ENCODE measurements around the gene SUGCT.

Gene SUGCT

DNA sequence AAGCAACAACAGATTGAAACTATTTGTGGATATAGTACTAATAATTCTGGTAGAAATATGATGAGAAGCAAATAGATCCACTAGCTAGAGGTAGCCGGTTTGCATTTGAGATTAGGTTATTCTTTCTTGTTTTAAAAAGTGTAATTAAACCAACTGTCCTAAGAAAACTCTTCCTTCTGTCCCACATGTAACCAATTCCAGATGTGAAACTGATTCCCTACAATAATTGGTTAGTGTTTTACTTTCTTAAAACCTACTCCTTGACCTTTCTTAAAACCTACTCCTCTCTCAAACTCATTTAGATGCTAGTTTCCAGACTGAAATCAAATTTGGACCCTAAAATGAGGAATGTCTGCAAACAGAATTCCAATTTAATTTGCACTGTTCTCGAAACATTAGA lies 521.5 kb downstream of the SUGCT start:
- no peak for DNase-seq

DNA sequence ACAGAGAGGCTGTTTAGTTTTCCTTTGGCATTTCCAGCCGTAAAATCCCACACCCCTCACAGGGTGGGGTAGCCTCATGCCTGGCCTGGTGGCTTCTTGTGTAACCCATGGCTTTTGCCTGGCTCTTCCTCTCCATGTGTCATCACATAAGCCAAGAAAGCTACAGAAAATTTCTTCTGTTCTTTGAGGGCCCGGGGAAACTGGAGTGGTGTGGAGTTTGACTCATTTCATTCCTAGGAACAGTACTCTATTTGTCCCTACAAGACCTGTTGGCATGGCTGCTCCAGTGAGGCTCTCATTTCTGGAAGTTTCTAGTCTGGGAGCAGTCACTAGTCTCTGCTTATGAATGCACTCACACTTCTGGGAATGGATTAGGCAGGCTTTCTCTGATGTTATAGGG lies 523.9 kb downstream of the SUGCT start:
- DNase-seq, result peak in 1 of 56 donors; percentile 9

DNA sequence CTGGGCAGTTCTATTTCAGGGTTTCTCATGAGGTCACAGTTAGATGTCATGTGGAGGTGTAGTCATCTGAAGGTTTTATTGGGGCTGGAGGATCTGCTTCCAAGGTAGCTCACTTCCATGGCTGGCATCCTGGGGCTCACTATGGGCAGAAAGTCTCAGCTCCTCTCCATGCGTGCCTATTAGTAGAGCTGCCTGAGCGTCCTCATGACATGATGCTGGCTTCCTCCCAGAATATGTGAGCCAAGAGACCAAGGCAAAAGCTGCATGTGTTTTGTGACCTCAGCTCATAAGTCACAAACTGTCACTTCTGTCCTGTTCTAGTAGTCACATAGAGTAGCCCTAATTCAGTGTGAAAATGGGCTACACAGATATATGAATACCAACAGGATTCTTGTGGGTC lies 524.4 kb downstream of the SUGCT start:
- DNase-seq, result peak in 1 of 56 donors; percentile 16

DNA sequence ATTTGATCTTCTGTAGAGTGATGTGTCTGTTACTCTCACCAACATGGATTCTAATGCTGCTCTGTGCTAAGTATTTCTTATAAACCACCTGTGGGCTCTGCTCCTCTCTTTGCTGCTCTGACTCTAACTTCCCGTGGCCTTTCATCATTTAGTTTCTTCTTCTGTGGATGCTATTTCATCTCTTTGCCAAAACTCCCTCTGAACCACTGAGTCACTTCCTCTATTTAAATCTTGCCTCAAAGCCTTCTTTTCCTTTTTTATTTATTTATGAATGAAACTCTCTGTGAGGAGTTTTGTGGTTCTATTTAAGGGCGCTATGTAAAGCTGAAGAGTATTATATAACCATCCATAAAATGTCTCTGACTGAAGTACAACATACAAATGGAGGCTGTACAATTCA lies 538.5 kb downstream of the SUGCT start:
- no peak for DNase-seq

DNA sequence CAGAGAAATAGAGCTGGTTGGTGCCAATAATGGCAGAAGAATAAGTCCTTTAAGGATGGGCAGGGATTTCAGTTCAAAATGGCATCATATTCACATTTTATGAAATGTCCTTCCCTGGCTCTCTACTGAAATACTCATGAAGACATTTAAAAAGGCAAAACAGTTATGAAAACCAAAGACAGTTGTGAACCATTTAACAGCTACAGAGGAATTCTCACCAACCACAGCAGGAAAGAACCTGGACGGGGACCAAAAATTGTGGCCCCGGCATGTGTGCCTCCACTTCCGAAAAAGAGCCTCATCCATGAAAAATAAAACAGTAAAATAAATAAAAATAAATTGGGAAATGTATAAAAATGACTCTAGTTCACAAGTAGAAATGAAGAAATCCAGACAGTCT lies 539.5 kb downstream of the SUGCT start:
- DNase-seq, result no peak

DNA sequence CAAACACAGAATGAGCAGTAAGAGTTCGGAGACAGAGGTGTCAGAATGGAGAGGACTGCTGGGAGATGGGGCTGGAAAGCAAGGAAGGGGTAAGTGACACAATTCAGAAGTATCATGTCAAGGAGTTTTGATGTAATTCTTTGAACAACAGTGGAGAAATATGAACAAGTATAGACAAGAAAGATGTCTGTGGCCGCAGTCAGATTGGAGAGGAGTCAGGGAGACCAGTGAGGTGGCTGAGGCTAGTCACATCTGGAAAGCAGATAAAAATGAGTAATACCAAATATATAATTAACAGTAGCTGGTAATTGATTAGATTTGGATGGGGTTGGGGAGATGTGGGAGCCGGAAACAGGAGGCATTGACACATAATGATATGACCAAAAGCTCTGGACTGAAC lies 540.9 kb downstream of the SUGCT start:
- no peak for DNase-seq

DNA sequence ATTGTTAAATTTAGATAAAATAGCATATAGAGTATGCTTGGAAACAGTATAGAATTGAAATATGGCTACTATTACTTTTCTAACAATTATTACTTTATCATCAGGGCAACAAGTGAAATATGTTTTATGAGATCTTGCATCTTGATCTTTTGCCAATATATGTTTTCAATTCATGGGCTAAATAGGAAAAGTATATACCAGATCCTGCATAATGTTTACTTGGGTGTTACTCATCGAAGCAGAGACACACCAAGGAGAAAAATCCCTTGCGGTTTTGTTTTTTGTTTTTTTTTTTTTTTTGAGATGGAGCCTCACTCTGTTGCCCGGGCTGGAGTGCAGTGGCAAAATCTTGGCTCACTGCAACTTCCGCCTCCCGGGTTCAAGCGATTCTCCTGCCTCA lies 541.4 kb downstream of the SUGCT start:
- DNase-seq, result no peak

DNA sequence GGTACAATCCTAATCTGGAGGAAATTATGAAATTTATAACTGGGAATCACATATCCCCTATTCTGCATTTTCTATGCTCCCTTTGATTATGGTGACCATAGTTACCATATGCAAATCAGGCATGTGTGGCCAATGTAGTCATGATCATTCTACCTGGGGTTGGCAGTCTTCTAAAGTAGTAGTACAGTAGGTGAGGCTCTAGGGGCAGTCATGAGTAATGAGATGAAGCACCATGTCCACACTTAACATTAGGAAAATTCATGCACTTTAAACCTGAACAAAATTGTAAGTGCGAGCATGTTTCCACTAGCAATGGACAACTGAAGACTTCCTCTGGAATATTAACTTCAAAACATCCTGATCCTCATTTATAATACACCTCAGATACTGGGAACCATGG lies 545.9 kb downstream of the SUGCT start:
- no peak for DNase-seq

DNA sequence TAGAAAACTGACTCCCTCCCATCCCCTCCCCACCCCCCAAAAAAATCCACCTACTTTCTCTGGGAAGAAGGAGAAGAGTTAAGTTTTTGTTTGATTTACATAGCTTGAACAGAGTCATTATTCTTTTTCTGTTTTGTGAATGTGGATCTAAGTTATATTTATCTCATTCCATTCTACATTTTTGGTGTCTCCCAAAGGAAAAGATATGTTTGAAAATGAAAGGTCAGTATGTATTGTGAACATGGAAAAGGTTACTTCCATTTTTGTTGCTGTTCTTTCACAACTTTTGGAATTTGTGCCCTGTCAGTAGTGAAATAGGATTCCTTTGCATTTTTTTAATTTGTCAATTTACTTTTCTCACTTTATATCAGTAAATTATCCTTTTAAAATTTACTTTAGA lies 547.9 kb downstream of the SUGCT start:
- no peak for DNase-seq

DNA sequence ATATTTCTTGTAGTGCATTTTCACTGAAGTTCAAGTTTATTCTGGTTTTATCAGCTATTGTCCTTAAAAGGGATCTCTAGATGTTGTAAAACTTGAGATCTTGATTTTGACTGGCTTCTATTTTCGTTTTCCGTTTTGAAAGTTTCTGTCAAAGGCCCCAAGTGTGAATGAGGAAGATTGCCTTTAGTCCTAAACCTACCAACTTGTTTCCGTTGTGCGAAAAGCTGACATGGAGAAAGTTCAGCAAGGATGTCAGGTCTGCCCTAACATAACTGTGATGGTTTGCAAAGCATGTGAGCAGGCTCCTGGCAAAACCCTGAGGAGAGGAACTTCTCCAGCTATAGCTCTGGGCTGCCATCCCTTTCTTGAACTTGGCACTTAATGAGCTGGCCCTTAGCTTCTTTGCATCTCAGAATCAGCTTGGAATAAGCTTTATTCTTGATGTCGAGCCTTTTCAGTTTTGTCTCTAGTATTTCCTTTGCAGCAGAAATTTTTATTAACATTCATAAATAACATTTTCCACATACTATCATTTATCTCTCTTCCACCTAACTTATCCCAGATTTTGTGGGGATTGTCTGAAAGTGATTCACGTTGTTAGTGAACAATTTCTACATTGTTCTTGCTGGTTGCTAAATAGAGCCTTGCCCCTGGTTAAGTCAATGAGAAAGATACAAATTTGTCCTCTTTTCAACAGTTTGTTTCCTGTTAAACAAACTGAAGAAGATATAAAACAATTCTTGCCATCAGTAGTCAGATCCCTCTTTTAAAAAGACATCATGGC lies 559.4 kb downstream of the SUGCT start:
- no peak for DNase-seq

DNA sequence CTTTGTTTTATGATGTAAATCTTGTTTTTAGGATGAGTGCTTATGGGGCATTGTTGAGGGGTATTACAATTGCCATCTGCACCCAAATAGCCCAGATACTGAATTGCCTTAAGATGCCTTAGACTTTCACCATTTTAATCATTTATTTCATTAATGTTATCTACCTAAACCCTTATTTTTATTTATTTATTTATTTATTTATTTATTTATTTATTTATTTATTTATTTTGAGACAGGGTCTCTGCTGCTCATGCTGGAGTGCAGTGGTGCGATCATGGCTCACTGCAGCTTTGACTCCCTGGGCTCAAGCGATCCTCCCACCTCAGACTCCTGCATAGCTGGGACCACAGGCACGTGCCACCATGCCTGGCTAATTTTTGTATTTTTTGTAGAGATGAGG lies 560.2 kb downstream of the SUGCT start:
- DNase-seq, result no peak

DNA sequence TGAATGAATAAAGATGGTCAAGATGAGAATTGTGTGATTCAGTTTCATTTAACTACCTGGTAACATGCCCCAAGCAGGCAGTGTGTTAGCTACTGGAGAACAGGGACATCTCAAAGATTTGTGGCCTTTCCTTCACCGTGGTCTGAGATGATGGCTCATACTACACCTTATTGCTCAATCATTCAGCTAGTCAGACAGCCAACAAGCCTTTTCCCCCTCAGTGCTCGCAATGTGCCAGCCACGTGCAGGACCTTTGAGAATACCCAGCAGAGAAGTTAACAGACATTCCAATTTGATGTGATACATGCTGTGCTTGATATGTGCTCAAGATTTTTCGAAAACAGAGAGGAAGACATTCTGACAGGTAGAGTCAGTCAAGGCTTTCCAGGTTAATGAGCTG lies 562.8 kb downstream of the SUGCT start:
- DNase-seq, result no peak

DNA sequence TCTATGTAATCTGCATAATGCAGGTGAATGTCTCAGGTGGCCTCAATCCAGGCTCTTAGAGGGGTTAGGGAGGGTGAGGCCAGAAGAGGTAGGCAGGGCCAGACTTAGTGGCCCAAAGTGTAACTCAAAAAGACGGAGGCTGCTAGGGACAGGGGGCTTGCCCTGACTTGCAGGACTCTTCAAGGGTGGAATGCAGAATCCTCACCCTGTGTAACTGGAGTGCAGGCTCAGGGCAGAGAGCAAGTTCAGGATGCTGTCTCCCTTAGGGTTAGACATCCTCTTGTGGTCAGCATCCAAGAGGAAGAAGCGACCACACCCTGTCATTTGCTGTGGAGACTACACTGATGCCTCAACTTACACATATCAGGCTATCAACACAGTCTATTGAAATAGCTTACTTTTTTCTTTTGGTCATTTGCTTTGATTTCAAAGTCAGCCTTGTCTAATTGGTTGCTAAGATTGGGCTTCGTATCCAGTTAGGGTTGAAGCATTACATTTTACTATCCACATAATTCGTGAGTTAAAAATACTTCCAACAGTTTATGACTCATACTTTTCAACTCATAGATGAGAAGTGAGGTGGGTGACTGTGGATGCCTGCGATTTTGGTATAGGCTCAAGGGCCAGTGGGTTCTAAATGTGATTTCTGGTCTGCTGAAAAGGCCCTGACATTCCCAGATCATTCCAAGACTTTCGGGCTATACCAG lies 563.6 kb downstream of the SUGCT start:
- no peak for DNase-seq

DNA sequence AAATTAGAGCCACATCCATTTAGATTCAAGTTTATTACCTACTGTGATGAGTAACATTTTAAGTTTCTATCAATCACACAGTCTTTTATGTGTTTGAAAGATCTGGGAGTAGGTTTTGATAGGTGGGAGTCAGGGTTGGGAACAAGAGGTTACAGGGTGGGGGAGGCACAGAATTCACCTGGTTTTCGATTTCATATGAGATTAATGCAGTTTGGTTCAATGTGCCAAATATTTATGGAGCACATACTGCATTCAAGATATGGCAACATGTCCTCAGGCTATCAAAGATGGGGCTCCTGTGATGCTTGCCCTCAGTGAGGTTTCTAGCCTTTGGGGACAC lies 564.1 kb downstream of the SUGCT start:
- no peak for DNase-seq

DNA sequence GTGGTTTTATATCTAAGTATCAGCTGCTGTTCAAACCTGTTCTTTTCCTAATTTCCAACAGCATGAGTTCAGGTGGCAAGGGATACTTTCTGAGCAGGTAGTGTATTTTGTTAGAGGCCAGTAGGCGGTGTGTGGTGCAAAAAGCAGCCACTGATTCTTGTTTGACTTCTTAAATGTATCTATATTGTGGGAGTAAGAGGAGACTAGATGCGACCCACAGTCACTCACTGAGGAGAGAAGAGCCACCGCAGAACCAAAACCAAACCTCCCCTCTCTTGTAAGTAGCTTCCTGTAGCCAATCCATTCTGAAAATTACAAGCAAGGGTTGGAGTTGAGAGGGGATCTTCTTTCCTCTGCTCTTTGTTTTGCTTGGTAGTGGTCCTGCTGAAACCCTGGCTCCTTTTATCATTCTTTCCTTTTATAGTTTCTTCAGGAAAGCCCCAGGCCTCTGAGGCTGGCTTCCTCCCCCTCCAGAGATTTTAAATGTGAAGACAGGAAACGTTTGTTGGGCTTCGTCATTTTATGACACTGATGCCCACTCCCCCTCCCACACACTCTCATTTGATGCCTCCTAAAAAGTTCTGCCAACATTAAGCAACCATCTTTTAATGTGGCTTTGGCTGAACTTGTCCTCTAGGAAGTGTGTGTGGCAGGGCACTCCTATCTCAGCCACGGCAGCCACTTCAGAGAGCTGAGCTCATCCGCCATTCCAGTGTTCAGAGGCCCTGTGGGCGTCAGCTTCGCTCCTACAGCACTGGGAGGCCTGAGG lies 566.0 kb downstream of the SUGCT start:
- DNase-seq, result no peak

DNA sequence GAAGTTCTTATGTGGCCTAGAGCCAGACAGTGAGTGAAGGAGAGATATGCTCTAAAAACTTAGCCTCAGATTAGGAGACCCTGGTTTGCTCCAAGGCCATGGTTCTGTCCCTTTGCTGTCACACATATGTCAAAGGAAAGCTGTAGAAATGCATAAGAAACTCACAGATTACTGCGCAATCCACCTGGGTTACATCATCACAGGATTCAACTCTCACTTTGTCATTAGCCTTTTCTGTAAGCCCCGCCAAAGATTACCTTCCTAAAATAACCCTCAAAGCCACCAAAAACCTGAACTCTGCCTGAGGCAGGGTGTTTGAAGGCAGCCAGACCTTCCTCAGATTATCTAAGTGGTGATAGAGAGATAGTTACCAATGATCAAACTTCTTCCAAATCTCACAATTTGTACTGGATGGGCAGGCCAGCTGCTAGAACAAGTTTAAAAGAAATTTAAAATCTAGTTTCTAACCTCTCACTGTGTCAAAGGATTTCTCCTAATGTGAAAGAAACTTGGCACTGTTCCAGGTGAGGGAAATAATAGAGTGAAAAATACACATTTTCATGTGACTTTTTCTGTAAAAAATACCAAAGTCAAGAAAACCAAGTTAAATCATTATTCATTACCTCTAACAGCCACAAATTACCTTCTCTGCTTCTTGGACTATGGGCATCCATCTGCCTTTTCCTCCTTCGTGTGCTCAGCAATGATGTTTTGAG lies 567.2 kb downstream of the SUGCT start:
- DNase-seq, result no peak

DNA sequence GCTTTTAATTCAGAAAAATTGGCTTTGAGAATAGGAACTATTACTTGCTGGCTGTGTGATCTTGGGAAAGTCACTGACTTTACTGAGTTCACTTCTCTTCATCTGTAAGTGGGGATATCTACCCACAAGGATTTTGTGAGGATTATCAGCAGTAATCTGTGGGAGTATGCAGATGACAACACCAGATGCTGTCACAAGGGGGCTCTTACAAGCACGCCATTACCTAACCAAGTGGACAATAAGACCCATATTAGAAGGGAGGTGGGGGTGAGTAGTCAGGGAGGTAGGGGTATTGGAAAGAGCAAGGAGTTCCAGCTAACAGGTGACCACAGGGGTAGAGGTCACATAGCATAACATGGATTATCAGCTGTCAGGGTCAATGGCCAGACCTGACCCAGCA lies 569.4 kb downstream of the SUGCT start:
- no peak for DNase-seq

DNA sequence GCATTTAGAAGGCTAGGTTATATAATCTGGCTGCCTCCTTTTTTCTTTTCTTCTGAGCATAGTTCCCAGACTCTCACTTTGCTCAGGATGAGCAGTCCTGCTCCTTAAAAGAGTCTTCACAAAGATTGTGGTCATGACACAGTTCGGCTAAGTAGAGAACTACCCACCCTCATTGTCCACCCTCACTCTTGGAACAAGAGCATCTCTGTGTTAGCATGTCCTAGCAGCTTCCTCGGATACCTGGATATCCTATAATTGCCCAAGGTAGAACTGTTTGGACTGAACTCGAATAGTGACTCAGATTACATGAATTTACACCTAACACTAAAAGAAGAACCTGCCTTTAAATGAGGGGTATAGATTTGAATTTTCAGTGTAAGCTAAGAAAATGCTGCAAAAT lies 572.0 kb downstream of the SUGCT start:
- no peak for DNase-seq

DNA sequence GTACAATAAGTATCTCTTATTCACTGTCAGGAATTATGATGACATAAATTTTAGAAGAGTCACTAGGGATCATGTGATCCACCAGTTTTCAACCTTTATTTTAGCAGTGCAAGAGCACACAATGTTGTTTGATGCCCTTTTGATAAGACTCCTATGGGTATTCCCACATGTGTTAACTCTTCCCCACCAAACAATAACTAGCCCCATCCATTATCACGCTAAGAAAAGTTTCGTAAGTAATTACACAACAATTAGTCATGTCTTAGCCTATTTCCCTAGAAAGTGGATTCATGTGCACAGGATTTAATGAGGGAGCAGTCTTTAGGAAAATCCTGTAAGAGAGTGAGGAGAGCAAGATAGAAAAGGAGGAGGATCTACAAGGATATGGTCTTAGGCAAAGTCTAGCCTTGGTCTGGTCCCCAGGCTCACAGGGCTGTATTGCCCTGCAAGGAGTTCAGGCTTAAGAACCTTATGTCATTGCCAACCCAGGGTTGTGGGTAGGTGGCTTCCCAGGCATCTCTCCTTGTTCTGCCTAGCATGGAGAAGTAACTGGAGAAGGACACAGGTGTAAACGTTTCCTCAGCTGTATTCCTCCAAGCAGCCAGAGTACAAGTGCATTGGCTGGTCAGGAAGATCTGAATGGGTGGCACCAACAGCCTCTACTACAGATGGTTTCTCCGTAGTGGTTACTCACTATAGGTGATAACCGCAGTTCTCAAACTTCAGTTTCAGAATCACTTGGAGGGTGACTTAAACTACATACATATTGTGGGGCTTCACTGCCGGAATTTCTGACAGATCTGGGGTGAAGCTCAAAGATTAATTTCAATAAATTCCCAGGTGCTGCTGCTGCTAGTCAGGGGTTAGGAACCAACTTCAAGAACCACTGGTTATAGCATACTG lies 574.5 kb downstream of the SUGCT start:
- no peak for DNase-seq

DNA sequence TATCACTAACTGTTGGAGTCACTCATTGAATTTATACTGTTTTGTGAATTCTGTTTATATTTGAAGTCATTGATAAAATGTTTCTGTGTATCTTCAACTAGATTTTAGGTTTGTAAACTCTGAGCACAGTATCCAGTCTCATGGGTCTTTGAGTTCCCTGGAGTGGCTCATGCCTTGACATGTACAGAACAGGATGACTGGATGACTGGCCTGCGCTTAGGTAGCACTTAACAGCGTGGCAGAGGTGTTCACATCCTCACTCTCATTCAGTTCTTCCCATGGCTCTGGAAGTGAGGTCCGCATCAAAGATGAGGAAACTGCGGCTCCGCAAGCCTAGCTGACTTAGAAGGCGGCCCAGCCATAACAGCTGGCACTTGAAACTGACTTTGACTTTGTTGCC lies 576.9 kb downstream of the SUGCT start:
- no peak for DNase-seq
